OCI-M1 (cell line): ENCODE results near the gene PDE7B.

Experiments
- DNase-seq: peaks from one replicate; lab custom pipeline; 2025; lab: John Stamatoyannopoulos, UW

The PDE7B gene

DNA sequence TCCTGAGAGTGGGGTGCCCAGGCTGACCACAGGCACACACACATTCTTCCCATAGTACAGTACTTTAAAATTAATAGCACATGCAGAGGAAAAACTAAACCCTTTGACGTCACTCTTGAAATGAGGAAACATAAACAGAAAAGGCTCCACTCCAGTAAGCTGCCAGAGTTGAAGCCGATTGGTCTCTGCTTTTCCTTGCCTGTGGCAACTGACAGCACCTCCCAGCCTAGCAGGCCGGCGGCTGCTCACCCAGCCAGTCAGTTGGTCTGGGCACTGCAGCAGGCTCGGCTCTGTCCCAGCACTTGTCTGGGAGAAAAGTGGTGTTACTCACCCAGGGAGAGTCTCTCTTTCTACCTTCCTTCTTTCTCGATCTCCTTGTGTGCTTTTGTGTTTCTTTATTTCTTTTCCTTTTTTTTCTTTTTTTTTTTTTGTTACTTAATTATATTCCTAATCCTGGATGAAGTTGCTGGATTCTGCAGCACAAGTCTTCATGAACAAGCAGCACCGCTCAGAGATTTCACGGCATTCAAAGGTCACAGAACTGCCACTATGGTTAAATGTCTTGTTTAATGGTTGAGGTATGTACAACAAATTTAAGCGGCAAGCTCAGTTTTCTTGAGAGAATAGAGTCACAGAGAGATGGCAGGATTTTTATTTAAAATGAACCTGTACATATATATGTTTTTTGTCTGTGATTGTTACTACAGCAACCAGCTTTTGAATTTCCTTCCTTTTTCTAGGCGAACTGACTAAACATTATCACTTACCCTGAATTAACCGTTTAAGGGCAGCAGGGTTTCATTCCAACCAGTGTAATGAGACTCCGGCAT lies at the start of gene PDE7B:
Gene PDE7B (plus strand): TSS at position 260 of the 830 bp plus-strand sequence.
- peak; percentile 93 for DNase-seq

DNA sequence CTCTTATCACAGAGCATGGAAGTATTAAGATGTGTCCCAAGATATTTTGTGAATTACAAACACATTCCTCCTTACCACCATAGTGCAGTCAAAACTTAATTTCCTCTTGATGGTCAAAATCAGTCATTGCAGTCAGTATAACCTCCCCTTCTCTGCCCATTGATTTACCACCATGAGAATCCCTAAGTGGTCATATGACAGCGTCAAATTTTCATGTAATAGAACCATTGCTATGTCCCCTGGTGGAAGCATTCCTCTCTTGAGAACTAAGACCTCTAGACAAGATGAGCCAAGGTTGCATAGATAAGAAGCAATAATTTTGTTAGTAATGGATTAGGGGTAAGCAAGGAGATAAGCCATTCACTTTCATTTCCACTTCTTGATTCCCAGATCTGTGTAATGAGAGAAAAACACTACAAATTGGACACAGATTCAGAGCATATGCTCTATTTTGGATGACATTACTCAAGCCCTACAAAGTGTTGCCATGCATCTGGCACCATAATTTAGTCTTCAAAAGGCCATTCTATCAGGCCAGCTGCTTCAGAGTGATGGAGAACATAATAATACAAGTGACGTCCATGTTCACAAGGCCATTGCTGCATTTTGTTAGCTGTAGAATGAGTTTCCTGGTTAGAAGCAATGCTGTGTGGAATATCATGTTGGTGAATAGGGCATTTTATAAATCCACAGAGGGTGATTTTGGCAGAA lies 49.6 kb upstream of the PDE7B start:
- DNase-seq, result no peak

DNA sequence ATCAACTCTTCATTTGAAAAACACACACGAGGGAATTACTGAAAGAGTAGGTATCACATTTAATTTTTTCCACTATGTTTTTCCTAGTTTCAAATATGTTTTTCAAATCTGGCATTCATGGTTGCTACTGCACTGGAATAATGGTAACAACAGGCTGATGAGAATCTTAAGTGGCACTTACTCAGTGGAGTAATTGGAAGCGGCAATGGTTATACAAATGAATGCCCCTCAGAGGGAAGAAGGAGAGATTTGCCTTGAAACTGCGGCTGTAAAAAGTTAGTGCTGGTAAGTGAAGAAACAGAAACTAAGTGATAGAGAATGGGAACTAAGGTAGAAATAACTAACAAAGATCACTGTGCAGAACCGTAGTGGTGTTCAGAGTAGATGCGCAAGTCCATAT lies 41.0 kb upstream of the PDE7B start:
- no peak for DNase-seq

DNA sequence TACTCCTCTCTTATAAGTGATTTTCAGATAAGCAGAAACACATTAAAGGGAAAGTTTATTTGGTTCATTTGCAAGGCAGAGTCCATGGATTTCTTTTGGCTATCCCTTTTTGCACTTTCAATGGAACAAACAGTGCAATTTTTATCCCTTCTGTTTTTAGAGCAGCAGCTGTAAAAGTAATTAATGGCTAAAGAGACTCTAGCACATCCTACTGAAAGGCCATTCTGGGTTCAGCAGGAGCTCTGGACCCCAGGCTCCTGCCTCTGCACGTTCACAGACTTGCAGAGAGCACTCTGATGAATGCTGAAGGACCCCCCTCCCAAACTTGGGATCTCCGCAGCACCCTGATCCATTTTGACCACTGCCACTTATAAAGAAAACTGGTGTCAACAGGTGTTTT lies 40.3 kb upstream of the PDE7B start:
- DNase-seq, result no peak

DNA sequence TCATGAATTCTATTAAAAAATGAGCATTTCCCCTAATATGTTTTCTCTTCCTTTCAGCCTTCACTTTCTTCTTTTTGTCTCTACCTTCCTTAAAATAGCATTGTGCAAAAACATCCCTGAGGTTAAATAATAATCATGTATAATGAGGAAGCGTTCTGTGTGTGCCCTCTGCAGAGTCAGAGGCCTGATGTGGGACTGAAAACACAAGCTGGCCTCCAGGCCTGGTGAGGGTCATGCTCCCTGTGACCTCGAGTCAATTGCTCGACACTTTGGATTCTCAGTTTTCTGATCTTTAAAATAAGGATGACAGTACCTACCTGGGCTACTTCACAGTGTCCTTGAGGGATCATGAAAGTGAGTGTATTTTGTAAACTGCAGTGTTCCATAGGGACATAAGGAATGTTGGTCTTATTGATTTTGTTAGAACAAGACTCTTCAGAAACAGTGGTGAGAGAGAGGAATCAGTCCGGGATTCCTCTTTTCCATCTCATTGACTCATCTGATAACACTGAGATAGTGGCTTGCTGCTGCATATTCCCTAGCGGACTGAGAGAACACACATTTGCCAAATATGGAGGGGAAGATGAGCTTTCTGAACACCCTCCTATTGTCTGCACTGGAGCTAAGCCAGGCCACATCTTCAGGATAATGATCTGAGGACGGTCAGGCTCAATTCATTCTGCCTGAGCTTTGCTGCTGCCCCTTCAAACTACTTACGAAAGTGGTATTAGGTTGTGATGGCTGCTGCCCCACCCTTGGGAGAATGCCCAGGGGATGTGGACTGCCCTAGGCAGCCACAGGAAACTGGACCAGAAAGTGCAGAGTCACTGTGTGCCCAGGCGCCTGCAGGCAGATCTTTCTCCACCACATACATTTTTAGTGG lies 39.6 kb upstream of the PDE7B start:
- DNase-seq, result no peak

DNA sequence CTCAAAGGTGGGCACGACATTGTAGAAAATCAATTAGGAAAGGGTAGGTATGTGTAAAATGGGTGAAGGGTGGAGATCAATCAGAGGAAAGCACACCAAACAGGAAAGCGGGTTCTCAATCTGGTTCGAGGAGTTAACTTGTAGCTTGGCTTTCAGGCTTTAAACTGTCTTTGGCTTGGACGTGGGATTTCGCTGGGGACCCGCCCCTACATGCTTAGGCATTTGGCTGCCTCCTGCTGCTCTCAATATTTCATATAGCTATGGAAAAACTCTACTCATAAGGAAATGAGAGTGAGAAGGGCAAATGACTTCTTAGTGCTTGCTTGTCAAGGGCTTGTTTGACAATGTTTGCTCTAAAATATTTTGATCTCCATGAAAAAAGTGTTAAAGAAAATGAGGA lies 38.1 kb upstream of the PDE7B start:
- no peak for DNase-seq

DNA sequence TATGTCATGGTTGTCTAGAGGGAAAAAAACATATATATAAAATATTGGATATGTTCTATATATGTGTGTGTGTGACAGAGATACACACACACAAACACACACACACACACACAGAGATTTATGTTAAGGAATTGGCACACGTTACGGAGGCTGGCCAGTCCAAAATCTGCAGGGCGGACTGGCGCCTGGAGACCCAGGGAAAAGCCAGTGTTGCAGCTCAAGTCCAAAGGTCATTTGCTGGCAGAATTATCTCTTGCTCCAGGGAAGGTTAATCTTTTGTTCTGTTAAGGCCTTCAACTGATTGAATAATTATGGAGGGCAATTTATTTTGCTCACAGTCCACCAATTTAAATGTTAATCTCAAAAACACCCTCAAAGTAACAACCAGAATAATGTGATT lies 37.5 kb upstream of the PDE7B start:
- no peak for DNase-seq

DNA sequence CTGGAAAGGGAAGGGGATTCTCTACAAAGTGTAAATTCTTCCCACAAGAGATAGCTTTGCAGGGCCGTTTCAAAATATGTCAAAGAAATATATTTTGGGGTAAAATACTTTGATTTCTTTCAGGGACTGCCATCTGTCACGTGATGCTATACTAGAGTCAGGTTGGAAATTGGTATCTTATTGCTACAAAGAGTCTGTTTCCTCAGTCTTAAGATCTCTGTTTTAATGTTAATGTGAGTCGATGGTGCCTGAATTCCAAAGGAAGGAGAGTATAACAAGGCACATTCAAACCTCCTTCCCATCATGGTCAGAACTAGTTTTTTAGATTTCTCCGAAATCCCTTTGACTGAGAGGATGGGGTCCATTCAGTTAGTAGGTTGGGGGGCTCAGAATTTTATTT lies 36.3 kb upstream of the PDE7B start:
- no peak for DNase-seq

DNA sequence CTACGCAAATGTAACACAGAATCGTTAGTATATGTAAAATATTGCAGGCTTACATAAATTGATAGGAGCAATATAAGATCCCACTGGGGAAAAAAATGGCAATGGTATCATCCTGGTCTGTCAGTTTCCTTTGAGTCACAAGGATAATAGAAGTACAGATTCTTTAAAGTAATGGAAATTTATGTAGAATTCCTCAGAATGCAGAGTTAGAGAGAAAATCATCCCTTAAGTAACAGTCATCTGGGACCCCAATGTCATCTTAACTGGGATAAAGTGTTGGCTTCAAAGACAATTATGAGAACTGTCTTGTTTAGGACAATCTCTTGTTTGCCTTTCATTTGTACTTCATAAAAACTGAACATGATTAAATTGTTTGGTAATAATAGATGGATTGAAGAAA lies 34.5 kb upstream of the PDE7B start:
- no peak for DNase-seq

DNA sequence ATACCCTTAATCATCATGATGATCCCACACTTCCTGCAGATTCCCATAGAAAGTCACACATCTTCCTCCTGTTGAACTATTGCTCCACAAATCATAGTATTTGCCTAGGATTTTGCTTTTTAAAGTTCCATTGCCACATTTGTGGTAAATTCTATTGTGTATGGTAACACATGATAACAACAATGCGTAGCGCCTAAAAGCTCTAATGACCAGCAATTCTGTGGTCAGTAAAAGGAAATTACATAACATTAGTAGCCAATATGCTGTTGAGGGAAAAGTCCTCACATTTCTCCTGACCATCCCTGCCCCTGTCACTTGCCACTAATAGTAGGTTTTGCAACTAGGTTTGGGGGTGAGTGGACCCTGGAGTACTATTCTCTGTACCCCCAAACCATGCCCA lies 31.8 kb upstream of the PDE7B start:
- peak; percentile 47 for DNase-seq

DNA sequence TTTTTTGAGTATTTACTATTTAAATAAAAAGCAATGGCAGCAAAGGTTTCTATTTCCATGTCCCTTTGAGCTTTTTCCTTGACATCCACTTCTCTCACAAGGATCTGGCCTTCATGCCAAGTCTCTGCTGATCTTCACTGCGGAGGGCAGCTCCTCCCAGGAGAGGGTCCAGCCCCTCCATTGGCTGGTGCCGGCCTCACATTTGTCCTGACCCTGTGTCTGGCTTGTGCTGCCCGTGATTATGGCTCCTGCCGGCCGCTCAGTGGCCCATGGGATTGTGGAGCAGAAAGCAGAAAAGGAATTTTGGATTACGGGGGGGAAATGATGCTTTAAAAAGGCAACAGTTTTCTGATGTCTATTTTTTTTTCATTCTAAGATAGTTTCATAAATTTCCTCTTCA lies 31.2 kb upstream of the PDE7B start:
- DNase-seq, result no peak

DNA sequence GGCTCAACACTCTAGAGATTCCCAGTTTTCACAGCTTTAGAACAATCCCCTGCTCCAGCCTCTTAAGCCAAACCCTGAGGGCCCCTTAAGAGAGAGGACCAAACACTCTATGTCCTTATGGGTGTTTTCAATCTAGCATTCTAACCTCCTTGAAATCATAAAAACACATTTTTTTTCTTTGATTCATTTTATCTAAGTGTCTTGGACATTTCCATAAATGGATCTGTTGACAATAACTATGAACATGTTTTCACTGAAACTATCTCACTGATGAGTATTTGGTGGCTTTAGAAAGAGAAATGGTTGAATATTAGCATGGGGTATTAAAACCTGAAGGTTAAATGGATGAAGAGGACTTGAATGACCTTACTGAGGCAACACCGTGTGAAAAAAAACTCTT lies 27.6 kb upstream of the PDE7B start:
- DNase-seq, result no peak

DNA sequence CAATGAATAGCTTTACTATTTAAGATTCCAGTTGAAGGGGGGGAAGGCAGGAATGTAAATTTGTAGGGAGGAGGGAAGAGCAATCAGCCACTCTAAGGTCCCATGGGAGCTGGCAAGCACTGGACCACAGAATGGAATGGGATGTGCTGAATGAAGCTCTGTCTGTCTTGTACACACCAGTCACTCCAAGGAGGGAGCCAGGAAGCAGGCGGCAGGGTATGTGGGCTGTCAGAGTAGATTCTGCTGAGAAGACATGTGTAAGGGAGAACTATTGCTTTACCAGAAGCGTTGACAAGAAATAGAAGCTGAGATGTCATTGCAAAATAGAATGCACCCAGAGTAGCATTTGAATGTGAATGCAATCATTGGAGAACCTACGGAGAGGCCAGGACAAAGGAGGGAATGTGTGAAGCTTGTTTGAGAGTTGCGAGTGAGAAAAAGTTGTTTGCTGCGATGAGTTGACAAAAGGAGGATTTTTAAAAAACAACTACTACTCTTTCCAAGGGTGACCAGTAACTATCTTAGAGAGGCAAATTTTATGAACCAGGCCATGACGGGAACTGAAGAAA lies 25.2 kb upstream of the PDE7B start:
- DNase-seq, result no peak

DNA sequence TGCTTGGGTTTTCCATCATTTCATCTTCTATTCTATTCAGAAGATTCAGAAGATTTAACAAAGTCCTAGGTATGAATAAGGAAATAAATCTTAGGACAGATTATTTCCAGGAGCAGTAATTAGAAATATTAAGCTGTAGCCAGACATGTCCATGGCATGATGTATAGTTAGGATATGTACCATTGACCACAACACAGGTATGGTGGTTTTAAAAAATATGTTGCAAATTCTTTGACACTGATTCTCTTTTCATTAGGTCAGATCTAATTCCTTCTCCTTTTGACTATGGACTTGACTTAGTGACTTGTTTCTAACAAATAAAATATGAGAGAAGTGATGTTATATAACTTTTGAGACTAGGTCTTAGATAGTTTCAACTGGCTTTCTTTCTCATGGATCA lies 23.5 kb upstream of the PDE7B start:
- no peak for DNase-seq

DNA sequence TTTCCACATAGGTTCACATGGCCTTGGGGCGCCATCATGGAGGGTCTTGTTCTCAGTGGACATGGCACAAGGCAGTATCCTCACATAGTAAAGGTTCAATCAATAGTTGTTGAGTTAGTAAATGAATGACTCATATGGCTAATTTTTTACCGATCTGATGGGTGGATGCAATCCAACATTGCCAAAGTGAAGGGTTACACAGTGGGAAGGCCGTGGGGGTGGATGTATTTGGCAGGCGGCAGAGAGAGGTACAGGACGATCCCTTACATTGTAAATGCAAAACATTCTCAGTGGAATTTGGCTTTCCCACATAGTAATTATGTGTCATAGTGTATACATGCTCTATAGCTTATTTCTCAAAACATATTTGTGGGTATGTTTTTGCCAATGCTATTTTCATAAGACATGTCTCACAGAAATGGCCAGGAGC lies 21.0 kb upstream of the PDE7B start:
- DNase-seq, result no peak

DNA sequence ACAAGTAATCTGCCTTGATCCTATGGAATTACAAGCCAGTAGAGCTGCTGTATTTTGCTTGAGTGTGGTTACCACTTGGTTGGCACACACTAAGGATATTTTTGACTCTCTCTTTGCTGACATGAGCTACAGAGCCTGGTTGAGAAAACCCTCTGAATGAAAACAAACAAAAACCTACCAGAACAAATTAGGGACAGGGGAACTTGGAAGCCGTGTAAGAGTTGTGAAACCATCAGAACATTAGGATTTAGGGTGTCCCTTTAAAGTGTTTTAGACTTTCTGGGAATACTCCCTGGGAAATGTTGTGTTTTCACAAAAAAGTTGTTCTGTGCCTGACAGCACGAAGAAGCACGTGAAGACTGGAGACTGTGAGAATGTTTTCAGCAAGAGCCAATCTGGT lies 20.5 kb upstream of the PDE7B start:
- DNase-seq, result no peak

DNA sequence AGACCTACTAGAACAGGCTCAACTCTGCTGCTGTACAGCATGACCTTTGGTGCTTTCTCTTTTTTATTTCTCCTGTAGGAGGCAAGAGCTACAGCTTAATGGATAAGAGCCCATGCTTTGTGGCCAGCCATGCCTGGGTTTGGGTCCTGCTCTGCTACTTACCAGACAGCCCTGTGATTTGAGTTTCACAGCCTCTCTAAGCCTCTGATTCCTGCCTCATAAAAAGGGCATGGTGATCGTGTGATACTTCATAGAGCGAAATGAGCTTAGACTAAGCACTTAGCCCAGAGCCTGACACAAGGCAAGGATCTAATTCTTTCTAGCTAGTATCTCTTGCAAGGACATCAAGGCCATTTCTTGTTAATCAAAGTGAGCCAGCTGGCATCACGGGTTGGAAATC lies 19.3 kb upstream of the PDE7B start:
- no peak for DNase-seq

DNA sequence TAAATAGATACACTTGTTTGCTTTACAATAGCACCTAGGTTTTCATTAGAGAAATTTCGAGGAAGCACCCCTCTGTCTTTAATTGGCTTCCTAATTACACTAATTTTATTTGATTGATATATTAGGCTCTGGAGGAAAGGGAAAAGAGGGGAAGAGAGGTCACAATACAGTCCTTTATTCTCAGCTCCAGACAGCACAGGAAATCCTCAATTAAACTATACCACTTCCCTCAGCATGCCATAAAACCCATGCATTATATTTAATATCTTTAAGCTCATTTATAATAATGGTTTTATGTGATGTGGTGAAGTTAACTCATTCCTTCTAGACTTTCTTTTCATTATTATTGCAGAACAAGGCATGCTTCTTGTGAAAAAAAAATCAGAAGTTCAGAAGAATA lies 17.7 kb upstream of the PDE7B start:
- no peak for DNase-seq

DNA sequence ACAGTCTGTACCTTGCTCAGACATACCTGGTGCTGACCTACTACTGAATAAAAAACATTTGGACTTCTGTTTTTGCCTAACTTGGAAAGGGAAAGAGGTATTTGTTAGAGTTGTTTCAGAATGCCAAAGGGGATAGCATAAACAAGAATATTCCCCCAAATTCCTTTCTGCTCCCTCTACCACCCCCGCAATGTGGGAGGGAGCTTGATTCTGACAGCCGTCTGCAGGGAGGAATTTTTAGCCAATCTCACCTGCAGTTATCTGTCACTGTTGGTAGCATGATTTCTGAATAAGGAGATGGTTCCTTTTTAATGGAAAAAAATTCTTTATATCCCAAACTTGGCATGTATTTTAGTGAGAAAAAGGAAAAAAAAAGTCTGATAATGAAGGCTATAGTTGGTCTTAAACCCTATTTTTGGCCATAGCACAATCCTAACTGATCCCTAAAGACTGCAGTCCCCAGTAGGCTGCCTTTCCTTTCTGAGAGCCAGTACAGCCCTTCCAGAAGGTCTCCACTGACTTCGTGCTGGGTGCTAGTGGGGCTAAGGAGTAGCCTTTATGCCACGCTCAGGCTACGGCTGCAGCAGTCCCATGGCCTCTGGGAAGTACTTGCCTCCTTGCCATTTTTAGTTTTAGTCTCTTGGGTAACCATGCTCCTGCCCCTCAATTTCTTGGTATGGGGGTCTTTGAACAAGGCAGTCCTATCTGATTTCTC lies 13.6 kb upstream of the PDE7B start:
- no peak for DNase-seq

DNA sequence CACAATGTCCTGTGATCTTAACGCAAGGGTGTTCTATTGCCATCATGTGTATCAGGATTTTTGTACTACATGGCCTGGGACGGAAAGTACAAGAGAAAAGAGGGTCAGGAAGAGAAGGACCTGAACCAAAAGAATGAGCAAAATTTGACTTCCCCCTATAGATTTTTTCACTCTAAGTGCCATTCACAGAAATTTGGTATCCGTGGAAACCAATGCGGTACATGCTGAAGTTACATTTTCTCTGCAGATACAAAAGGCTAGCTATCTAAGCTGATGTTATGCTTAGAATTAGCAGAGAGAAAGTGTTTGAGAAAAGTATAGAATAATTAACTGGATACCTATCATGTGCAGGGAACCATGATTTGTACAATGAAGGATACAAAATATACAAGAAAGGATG lies 12.4 kb upstream of the PDE7B start:
- DNase-seq, result no peak

DNA sequence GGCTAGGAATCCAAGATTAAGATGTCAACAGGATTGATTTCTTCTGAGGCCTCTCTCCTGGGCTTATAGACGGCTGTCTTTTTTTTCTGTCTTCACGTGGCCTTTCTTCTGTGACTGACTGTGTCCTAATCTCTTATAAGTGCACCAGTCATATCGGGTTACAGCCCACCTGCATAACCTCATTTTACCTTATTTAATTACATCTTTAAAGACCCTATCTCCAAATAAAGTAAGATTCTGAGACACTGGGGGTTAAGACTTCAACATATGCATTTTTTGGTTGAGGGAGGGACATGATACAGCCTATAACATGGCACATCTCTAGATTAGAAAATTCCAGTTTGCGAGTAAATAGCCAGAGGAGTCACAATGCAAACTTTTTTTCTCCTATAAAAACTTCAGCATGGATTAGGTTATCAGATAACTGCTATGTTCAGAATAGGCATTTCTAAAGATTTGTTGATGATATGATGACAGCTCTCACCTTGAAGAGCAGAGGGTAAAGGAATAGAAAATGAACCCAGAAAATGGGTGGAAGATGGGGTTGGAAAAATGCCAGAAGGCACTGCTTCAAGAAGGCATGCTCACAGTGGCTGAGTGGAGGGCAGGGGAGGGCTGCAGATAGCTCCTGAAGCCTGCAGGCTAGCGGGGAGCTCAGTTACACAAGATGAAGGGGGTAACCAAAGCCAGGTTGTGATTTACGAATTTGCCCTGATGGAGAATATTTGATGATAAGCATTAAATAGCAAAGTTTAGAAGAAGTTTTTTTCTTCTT lies 8.7 kb upstream of the PDE7B start:
- DNase-seq, result no peak
